Transverse colon (tissue), 4 donors: Measurements from ENCODE around the gene ZFP1. TPM values are rescaled to one million over a fixed set of nuclear protein-coding genes. Genes with fewer than 3 reads are reported as not detected.
"Not testable (repeated sequence)": the region's sequence is repeated elsewhere in the genome, so short reads cannot be mapped to it uniquely, and the experiment has no call there.

Experiments used
- DNase-seq: peaks from one replicate; pipeline ENCODE4 v3.0.0-alpha.2; 2019
- H3K27ac ChIP-seq, 4 donors: fragments of 200-600 bp; sonication (generic); 2 replicates each; pipeline ENCODE4 v1.5.1; 2016 to 2018; ENCODE audit warnings: inconsistent platforms in 4 of 4
- H3K27me3 ChIP-seq: fragments of 200-600 bp; sonication (generic); 2 replicates; pipeline ENCODE4 v1.5.1; 2017; ENCODE audit warnings: inconsistent platforms
- H3K36me3 ChIP-seq, 4 donors: fragments of 200-600 bp; sonication (generic); 2 replicates each; pipeline ENCODE4 v1.5.1; 2017 to 2019; ENCODE audit warnings: inconsistent platforms in 4 of 4
- H3K4me1 ChIP-seq, 4 donors: fragments of 200-600 bp; sonication (generic); 2 replicates each; pipeline ENCODE4 v1.5.1; 2017 to 2020; ENCODE audit warnings: inconsistent platforms in 4 of 4
- H3K4me3 ChIP-seq, 4 donors: fragments of 200-600 bp; sonication (generic); 1 replicate in 1 of 4; 2 replicates in 3 of 4; pipeline versions ENCODE4 v1.5.1 to v1.6.1; 2017 to 2019; ENCODE audit warnings: inconsistent platforms in 4 of 4
- H3K9me3 ChIP-seq, 2 donors: fragments of 200-600 bp; sonication (generic); 2 replicates each; pipeline ENCODE4 v1.5.1; 2017 to 2019; ENCODE audit warnings: inconsistent platforms in 2 of 2
- EP300 ChIP-seq: sonication (generic); formaldehyde crosslinking; IDR thresholded peaks from one replicate; pipeline ENCODE4 v1.6.1; 2017; ENCODE audit warnings: antibody characterized with exemption, low read depth
- POLR2A ChIP-seq: fragments of 450-650 bp; IDR thresholded peaks from one replicate; pipeline ENCODE4 v1.6.1; 2016; ENCODE audit warnings: antibody characterized with exemption, mild to moderate bottlenecking, moderate library complexity
- POLR2AphosphoS5 ChIP-seq, 3 donors: sonication (generic); formaldehyde crosslinking; IDR thresholded peaks; one replicate each; pipeline ENCODE4 v1.6.1; 2016; ENCODE audit warnings: antibody characterized with exemption in 3 of 3
- WGBS, 2 donors: methylation state at CpG; one replicate each; pipeline ENCODE4 v1.1.5; 2018; ENCODE audit warnings: low coverage in 1 of 2; 5-methylcytosine and 5-hydroxymethylcytosine counted together
- in situ Hi-C, 4 donors: fragments of 200-750 bp; cut with MboI; loops; one replicate each; pipeline versions ENCODE4 v1.15.0 to v1.15.1; 2017; ENCODE audit warnings: low sequenced_read_pairs in 3 of 4, low pct_ligation_motif_present in 1 of 4, low pct_unique_long_range_greater_than_20kb in 1 of 4
- intact Hi-C: fragments of 100-400 bp; cut with DNase I; formaldehyde crosslinking; loops from one replicate; pipeline ENCODE4 v1.15.1; 2023; ENCODE audit warnings: low total_unique reads
- total RNA-seq, 4 donors: library from RNA; depleted of rRNA; stranded (reverse); fragments of >200 nt; gene quantifications; one replicate each; pipeline ENCODE4 v1.1.0, GENCODE V29; 2016
- TF ChIP-seq, protein P1 (sequence below), 5 experiments: fragments of 200-600 bp in 3 of 5; fragments of 450-650 bp in 2 of 5; sonication (generic) in 3 of 5; IDR thresholded peaks; 1 replicate in 2 of 5; 2 replicates in 3 of 5; pipeline ENCODE4 v1.5.1; 2016 to 2017; ENCODE audit warnings: antibody characterized with exemption in 5 of 5, inconsistent platforms in 3 of 5, mild to moderate bottlenecking in 2 of 5, moderate library complexity in 1 of 5

ZFP1 gene
- total RNA-seq, 4 donors from 2014 or later: 1.1 to 56.7 (median 6.3) TPM

DNA sequence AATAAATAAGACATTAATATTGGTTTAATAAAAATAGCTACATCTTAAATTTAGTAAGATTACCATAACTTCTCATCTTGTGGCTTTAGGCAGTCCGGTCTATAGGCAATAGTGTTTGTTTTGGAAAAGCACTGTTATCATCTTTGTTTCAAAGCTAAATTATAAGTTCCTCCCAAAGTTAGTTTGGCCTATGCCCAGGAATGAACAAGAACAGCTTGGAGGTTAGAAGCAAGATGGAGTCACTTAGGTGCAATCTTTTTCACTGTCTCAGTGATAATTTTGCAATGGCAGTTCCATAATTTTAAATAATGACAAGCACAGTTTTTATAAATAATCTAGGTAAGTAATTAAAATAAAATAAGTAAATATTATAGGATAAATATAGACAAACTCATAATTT, 25.7 kb upstream of the ZFP1 start:
- H3K27me3 ChIP-seq: no peaks in the 10 kb centered on the region
- intact Hi-C loops: no loop called here
- WGBS, 2 donors: 75 to 87% methylated on average over 1 of the region's 1 CpG
- H3K4me3 ChIP-seq: no peak overlapping the region
- DNase-seq: no peak
- peaks cover 0 to 7% (median 3%) of the 10 kb centered on the region in 4 donors for H3K4me1 ChIP-seq
- in situ Hi-C loops: loop anchor here in 1 of 4 donors (25.0 kb wide), 1 partner anchor 410 kb away; the partner anchor contains the start of gene MLKL
- no peak overlapping the region for H3K27ac ChIP-seq
- H3K9me3 ChIP-seq: peaks cover 0 to 15% of the 10 kb centered on the region in 2 donors
- H3K36me3 ChIP-seq: no peaks in the 10 kb centered on the region
- TF ChIP-seq, protein P1, sequence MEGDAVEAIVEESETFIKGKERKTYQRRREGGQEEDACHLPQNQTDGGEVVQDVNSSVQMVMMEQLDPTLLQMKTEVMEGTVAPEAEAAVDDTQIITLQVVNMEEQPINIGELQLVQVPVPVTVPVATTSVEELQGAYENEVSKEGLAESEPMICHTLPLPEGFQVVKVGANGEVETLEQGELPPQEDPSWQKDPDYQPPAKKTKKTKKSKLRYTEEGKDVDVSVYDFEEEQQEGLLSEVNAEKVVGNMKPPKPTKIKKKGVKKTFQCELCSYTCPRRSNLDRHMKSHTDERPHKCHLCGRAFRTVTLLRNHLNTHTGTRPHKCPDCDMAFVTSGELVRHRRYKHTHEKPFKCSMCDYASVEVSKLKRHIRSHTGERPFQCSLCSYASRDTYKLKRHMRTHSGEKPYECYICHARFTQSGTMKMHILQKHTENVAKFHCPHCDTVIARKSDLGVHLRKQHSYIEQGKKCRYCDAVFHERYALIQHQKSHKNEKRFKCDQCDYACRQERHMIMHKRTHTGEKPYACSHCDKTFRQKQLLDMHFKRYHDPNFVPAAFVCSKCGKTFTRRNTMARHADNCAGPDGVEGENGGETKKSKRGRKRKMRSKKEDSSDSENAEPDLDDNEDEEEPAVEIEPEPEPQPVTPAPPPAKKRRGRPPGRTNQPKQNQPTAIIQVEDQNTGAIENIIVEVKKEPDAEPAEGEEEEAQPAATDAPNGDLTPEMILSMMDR (IDR thresholded peaks at IDR 0.05): no peak
- no peak for TF ChIP-seq POLR2A
- TF ChIP-seq POLR2AphosphoS5 (IDR thresholded peaks at IDR 0.05): no peak
- TF ChIP-seq EP300: no peak

- Histone ChIP-seq H3K4me3 (no peak overlapping the region), H3K27me3 (no peaks in the 10 kb centered on the region), H3K4me1 (peaks cover 0 to 12% (median 3%) of the 10 kb centered on the region in 4 donors), H3K9me3 (peaks cover 0 to under 1% of the 10 kb centered on the region in 2 donors), H3K27ac (no peak overlapping the region), H3K36me3 (no peaks in the 10 kb centered on the region)
- DNase-seq: no peak
- TF ChIP-seq, protein P1 (IDR thresholded peaks at IDR 0.05): no peak
- TF ChIP-seq POLR2A: no peak
- TF ChIP-seq EP300: no peak
- no peak for TF ChIP-seq POLR2AphosphoS5 (IDR thresholded peaks at IDR 0.05)
- in situ Hi-C loops (no loop called here), intact Hi-C loops (no loop called here)
- WGBS, 2 donors: 56 to 63% methylated on average over 4 of the region's 4 CpGs
These were observed 20.5 kb upstream of the ZFP1 start for GRCh38 chr16:75127713-75128415.

- in situ Hi-C loops, H3K36me3 ChIP-seq, DNase-seq, H3K4me3 ChIP-seq, H3K27ac ChIP-seq, H3K9me3 ChIP-seq, H3K27me3 ChIP-seq, intact Hi-C loops: not testable (repeated sequence)
- peaks cover 0 to 12% (median 3%) of the 10 kb centered on the region in 4 donors for H3K4me1 ChIP-seq
- 54 to 83% methylated on average over 2 to 5 of the region's 5 CpGs for WGBS, 2 donors
These were observed 18.7 kb upstream of the ZFP1 start for GRCh38 chr16:75129421-75130149.

- 65 to 81% methylated on average over 2 to 9 of the region's 9 CpGs for WGBS, 2 donors
- Histone ChIP-seq H3K27ac (no peak overlapping the region), H3K36me3 (no peaks in the 10 kb centered on the region), H3K9me3 (no peaks in the 10 kb centered on the region), H3K4me1 (peaks cover 0 to 12% (median 3%) of the 10 kb centered on the region in 4 donors), H3K27me3 (no peaks in the 10 kb centered on the region), H3K4me3 (no peak overlapping the region)
- no peak for DNase-seq
- in situ Hi-C loops: no loop called here
- TF ChIP-seq POLR2AphosphoS5 (IDR thresholded peaks at IDR 0.05) (no peak), POLR2A (no peak), EP300 (no peak)
- TF ChIP-seq, protein P1 (IDR thresholded peaks at IDR 0.05): no peak
- intact Hi-C loops: no loop called here
These were observed 18.1 kb upstream of the ZFP1 start for GRCh38 chr16:75130150-75130771.
